ENCODE results near the gene KCNJ6.
"Not testable (repeated sequence)": the region's sequence is repeated elsewhere in the genome, so short reads cannot be mapped to it uniquely, and the experiment has no call there.

The KCNJ6 gene

GRCh38 chr21:37916310-37917051 is at the start of gene KCNJ6:
Gene KCNJ6, minus strand, starts transcription at chr21:37916457. Its CDS starts 75,775 bp downstream, at chr21:37840682.
- DNase-seq, result no peak

GRCh38 chr21:37965088-37965805 is 49.0 kb upstream of the KCNJ6 start:
- no peak for DNase-seq

GRCh38 chr21:37958537-37958936 is 42.3 kb upstream of the KCNJ6 start:
- DNase-seq, result no peak

GRCh38 chr21:37956772-37957171 is 40.5 kb upstream of the KCNJ6 start:
- DNase-seq, result no peak

- no peak for DNase-seq
Observed at GRCh38 chr21:37945036-37945435, 28.8 kb upstream of the KCNJ6 start.

GRCh38 chr21:37944496-37944895 is 28.2 kb upstream of the KCNJ6 start:
- DNase-seq, result no peak

GRCh38 chr21:37940691-37941090 is 24.4 kb upstream of the KCNJ6 start:
- DNase-seq, result no peak

- DNase-seq, result no peak
Observed at GRCh38 chr21:37939838-37940237, 23.6 kb upstream of the KCNJ6 start.

GRCh38 chr21:37939251-37939650 is 23.0 kb upstream of the KCNJ6 start:
- no peak for DNase-seq

- no peak for DNase-seq
Observed at GRCh38 chr21:37937668-37938067, 21.4 kb upstream of the KCNJ6 start.

- DNase-seq, result no peak
Observed at GRCh38 chr21:37936010-37936785, 19.9 kb upstream of the KCNJ6 start.

- DNase-seq, result no peak
Observed at GRCh38 chr21:37932936-37933335, 16.7 kb upstream of the KCNJ6 start.

GRCh38 chr21:37927711-37928110 is 11.5 kb upstream of the KCNJ6 start:
- DNase-seq, result no peak

GRCh38 chr21:37921091-37921490 is 4.8 kb upstream of the KCNJ6 start:
- no peak for DNase-seq

- not testable (repeated sequence) for DNase-seq
Observed at GRCh38 chr21:37920302-37920701, 4.0 kb upstream of the KCNJ6 start.

- DNase-seq, result no peak
Observed at GRCh38 chr21:37917612-37918011, 1.4 kb upstream of the KCNJ6 start.

- DNase-seq, result no peak
Observed at GRCh38 chr21:37915941-37916309, 332 bp downstream of the KCNJ6 start.

GRCh38 chr21:37915497-37915911 is 753 bp downstream of the KCNJ6 start:
- DNase-seq, result no peak

GRCh38 chr21:37912616-37913015 is 3.6 kb downstream of the KCNJ6 start:
- DNase-seq, result no peak

GRCh38 chr21:37909936-37910335 is 6.3 kb downstream of the KCNJ6 start:
- no peak for DNase-seq

- no peak for DNase-seq
Observed at GRCh38 chr21:37908691-37909090, 7.6 kb downstream of the KCNJ6 start.

GRCh38 chr21:37907076-37907475 is 9.2 kb downstream of the KCNJ6 start:
- no peak for DNase-seq

- no peak for DNase-seq
Observed at GRCh38 chr21:37905291-37905690, 11.0 kb downstream of the KCNJ6 start.

GRCh38 chr21:37904856-37905255 is 11.4 kb downstream of the KCNJ6 start:
- no peak for DNase-seq
